HEK293 (cell line): Measurements from ENCODE around the gene TBCCD1.
A peak's percentile ranks its signal among the peaks of the same experiment; 100 is the strongest.

Experiments used
- CTCF ChIA-PET: fragments of 350-600 bp; formaldehyde crosslinking; extraction: SDS; loops from one replicate; lab custom pipeline; 2021; ENCODE audit warnings: antibody characterized with exemption; lab: Yijun Ruan, JAX
- POLR2A ChIA-PET: fragments of 300-600 bp; formaldehyde crosslinking; extraction: SDS; loops from one replicate; lab custom pipeline; 2020; ENCODE audit warnings: antibody characterized with exemption, inconsistent platforms; lab: Yijun Ruan, JAX
- H3K27ac ChIP-seq: fragments of 200-500 bp; sonication (Bioruptor generic); 2 replicates; pipeline ENCODE4 v1.5.1; 2014; ENCODE audit warnings: low read depth, low read length, control low read depth, inconsistent platforms; ENCODE audit errors: extremely low read depth
- H3K36me3 ChIP-seq, 2 experiments: fragments of 200-500 bp in 1 of 2; sonication (Bioruptor generic) in 1 of 2; 1 replicate in 1 of 2; 2 replicates in 1 of 2; pipeline ENCODE4 v1.5.1; 2014 to 2017; ENCODE audit warnings: inconsistent platforms in 2 of 2, low read length in 2 of 2; ENCODE audit not compliant: control insufficient read depth in 2 of 2, insufficient read depth in 1 of 2
- H3K4me1 ChIP-seq: fragments of 200-500 bp; sonication (Bioruptor generic); 2 replicates; pipeline ENCODE4 v1.5.1; 2014; ENCODE audit warnings: mild to moderate bottlenecking, low read length, inconsistent platforms; ENCODE audit not compliant: control insufficient read depth, insufficient read depth
- H3K4me3 ChIP-seq: 2 replicates; pipeline ENCODE4 v1.5.1; 2011; ENCODE audit warnings: low read depth, mild to moderate bottlenecking, control low read depth, low read length, moderate library complexity
- H3K9me3 ChIP-seq: fragments of 200-500 bp; sonication (Bioruptor generic); 2 replicates; pipeline ENCODE4 v1.5.1; 2014; ENCODE audit warnings: low read depth, low read length, inconsistent platforms; ENCODE audit not compliant: control insufficient read depth, insufficient read depth
- GFI1B ChIP-seq: fragments of 450-650 bp; formaldehyde crosslinking; IDR thresholded peaks from 2 replicates; pipeline ENCODE4 v1.5.1; 2016; ENCODE audit warnings: missing biosample characterization, missing genetic modification characterization
- OVOL3 ChIP-seq: fragments of 450-650 bp; formaldehyde crosslinking; IDR thresholded peaks from 2 replicates; pipeline ENCODE4 v1.5.1; 2016; ENCODE audit warnings: missing biosample characterization, missing genetic modification characterization
- RBAK ChIP-seq: fragments of 450-650 bp; formaldehyde crosslinking; IDR thresholded peaks from 2 replicates; pipeline ENCODE4 v1.5.1; 2016; ENCODE audit warnings: missing biosample characterization, missing genetic modification characterization
- ZBTB1 ChIP-seq: fragments of 450-650 bp; formaldehyde crosslinking; IDR thresholded peaks from 2 replicates; pipeline ENCODE4 v1.5.1; 2016; ENCODE audit warnings: missing biosample characterization, missing genetic modification characterization
- ZBTB8A ChIP-seq: fragments of 450-650 bp; formaldehyde crosslinking; IDR thresholded peaks from 2 replicates; pipeline ENCODE4 v1.5.1; 2016; ENCODE audit warnings: missing biosample characterization, missing genetic modification characterization
- ZNF140 ChIP-seq: fragments of 450-650 bp; formaldehyde crosslinking; IDR thresholded peaks from 2 replicates; pipeline ENCODE4 v1.5.1; 2016; ENCODE audit warnings: missing biosample characterization, missing genetic modification characterization
- ZNF211 ChIP-seq: fragments of 450-650 bp; formaldehyde crosslinking; IDR thresholded peaks from 2 replicates; pipeline ENCODE4 v1.5.1; 2016; ENCODE audit warnings: low read depth, missing biosample characterization, missing genetic modification characterization
- ZNF221 ChIP-seq: fragments of 450-650 bp; formaldehyde crosslinking; IDR thresholded peaks from 2 replicates; pipeline ENCODE4 v1.5.1; 2017; ENCODE audit warnings: missing biosample characterization, missing genetic modification characterization, borderline replicate concordance
- ZNF292 ChIP-seq: fragments of 450-650 bp; formaldehyde crosslinking; IDR thresholded peaks from 2 replicates; pipeline ENCODE4 v1.5.1; 2016; ENCODE audit warnings: low read depth, missing biosample characterization, missing genetic modification characterization, borderline replicate concordance
- ZNF354C ChIP-seq: fragments of 450-650 bp; formaldehyde crosslinking; IDR thresholded peaks from 2 replicates; pipeline ENCODE4 v1.5.1; 2016; ENCODE audit warnings: missing biosample characterization, missing genetic modification characterization, low read depth, borderline replicate concordance
- ZNF37A ChIP-seq: fragments of 450-650 bp; IDR thresholded peaks from 2 replicates; pipeline ENCODE4 v1.5.1; 2018; ENCODE audit warnings: missing biosample characterization, missing genetic modification characterization
- ZNF391 ChIP-seq: fragments of 450-650 bp; formaldehyde crosslinking; IDR thresholded peaks from 2 replicates; pipeline ENCODE4 v1.5.1; 2016; ENCODE audit warnings: low read depth, missing biosample characterization, missing genetic modification characterization, borderline replicate concordance
- ZNF426 ChIP-seq: fragments of 450-650 bp; formaldehyde crosslinking; IDR thresholded peaks from 2 replicates; pipeline ENCODE4 v1.5.1; 2017; ENCODE audit warnings: missing biosample characterization, missing genetic modification characterization, mild to moderate bottlenecking, inconsistent platforms, moderate library complexity
- ZNF529 ChIP-seq: fragments of 450-650 bp; formaldehyde crosslinking; IDR thresholded peaks from 2 replicates; pipeline ENCODE4 v1.5.1; 2017; ENCODE audit warnings: missing genetic modification characterization, missing biosample characterization; ENCODE audit not compliant: insufficient replicate concordance
- ZNF585B ChIP-seq: fragments of 450-650 bp; formaldehyde crosslinking; IDR thresholded peaks from 2 replicates; pipeline ENCODE4 v1.5.1; 2016; ENCODE audit warnings: missing biosample characterization, missing genetic modification characterization
- ZNF658 ChIP-seq: fragments of 450-650 bp; formaldehyde crosslinking; IDR thresholded peaks from 2 replicates; pipeline ENCODE4; 2016; ENCODE audit warnings: missing biosample characterization, missing genetic modification characterization
- ZNF707 ChIP-seq: fragments of 450-650 bp; formaldehyde crosslinking; IDR thresholded peaks from 2 replicates; pipeline ENCODE4 v1.5.1; 2016; ENCODE audit warnings: missing biosample characterization, missing genetic modification characterization
- ZSCAN23 ChIP-seq: fragments of 450-650 bp; formaldehyde crosslinking; IDR thresholded peaks from 2 replicates; pipeline ENCODE4 v1.5.1; 2016; ENCODE audit warnings: missing biosample characterization, missing genetic modification characterization
- TF ChIP-seq, protein P1 (sequence below): fragments of 450-650 bp; formaldehyde crosslinking; IDR thresholded peaks from 2 replicates; pipeline ENCODE4 v1.5.1; 2017; ENCODE audit warnings: missing biosample characterization, missing genetic modification characterization
- TF ChIP-seq, protein P2 (sequence below): fragments of 450-650 bp; formaldehyde crosslinking; IDR thresholded peaks from 2 replicates; pipeline ENCODE4; 2016; ENCODE audit warnings: missing biosample characterization, missing genetic modification characterization
- TF ChIP-seq, protein P3 (sequence below): fragments of 450-650 bp; formaldehyde crosslinking; IDR thresholded peaks from 2 replicates; pipeline ENCODE4 v1.5.1; 2017; ENCODE audit warnings: missing biosample characterization, missing genetic modification characterization
- TF ChIP-seq, protein P4 (sequence below): fragments of 450-650 bp; formaldehyde crosslinking; IDR thresholded peaks from 2 replicates; pipeline ENCODE4 v1.5.1; 2017; ENCODE audit warnings: missing biosample characterization, mild to moderate bottlenecking, missing genetic modification characterization, moderate library complexity
- TF ChIP-seq, protein P5 (sequence below): fragments of 450-650 bp; formaldehyde crosslinking; conservative IDR thresholded peaks from 2 replicates; pipeline ENCODE4 v1.5.1; 2016; ENCODE audit warnings: low read depth, missing biosample characterization, missing genetic modification characterization

TBCCD1 gene

DNA sequence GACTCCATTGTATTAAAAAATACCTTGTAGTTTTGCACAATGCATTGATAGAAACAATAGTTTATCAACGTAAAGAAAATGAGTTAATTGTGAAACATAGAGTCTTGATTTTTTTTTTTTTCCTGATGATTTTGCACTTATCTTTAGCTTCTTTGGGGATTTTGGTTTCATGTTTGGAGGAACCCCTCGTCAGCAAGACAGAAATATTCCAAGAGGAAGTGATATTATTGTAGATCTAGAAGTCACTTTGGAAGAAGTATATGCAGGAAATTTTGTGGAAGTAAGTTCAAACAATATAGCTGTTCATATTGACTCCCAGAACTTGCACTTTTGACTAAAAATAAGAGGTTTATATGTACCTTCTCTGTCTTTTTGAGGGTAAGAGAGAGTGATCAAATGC lies 10.4 kb upstream of the TBCCD1 start:
- Histone ChIP-seq H3K4me1 (no peaks in the 10 kb centered on the region), H3K27ac (no peak overlapping the region), H3K36me3 (peaks cover 10 to 95% of the 10 kb centered on the region in 2 experiments), H3K4me3 (no peak overlapping the region), H3K9me3 (no peaks in the 10 kb centered on the region)
- ChIA-PET CTCF (interaction anchor here (0.6 to 1.4 kb wide), 2 partner anchors 18 to 40 kb away, joined by 3 to 5 read pairs; no protein-coding TSS in a partner anchor), POLR2A (no interaction called here)
- no peak for TF ChIP-seq ZNF211 (tag by site-specific recombination)
- TF ChIP-seq, protein P1, sequence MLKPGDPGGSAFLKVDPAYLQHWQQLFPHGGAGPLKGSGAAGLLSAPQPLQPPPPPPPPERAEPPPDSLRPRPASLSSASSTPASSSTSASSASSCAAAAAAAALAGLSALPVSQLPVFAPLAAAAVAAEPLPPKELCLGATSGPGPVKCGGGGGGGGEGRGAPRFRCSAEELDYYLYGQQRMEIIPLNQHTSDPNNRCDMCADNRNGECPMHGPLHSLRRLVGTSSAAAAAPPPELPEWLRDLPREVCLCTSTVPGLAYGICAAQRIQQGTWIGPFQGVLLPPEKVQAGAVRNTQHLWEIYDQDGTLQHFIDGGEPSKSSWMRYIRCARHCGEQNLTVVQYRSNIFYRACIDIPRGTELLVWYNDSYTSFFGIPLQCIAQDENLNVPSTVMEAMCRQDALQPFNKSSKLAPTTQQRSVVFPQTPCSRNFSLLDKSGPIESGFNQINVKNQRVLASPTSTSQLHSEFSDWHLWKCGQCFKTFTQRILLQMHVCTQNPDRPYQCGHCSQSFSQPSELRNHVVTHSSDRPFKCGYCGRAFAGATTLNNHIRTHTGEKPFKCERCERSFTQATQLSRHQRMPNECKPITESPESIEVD = no peak
- no peak for TF ChIP-seq ZNF221 (tag by site-specific recombination)
- TF ChIP-seq, protein P2, sequence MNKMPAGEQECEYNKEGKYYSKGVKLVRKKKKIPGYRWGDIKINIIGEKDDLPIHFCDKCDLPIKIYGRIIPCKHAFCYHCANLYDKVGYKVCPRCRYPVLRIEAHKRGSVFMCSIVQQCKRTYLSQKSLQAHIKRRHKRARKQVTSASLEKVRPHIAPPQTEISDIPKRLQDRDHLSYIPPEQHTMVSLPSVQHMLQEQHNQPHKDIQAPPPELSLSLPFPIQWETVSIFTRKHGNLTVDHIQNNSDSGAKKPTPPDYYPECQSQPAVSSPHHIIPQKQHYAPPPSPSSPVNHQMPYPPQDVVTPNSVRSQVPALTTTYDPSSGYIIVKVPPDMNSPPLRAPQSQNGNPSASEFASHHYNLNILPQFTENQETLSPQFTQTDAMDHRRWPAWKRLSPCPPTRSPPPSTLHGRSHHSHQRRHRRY (tag by site-specific recombination) = no peak
- no peak for TF ChIP-seq ZNF658
- no peak for TF ChIP-seq ZNF37A
- TF ChIP-seq ZNF585B = no peak
- TF ChIP-seq ZNF140 (tag by site-specific recombination) = no peak
- no peak for TF ChIP-seq ZNF707 (tag by site-specific recombination)
- TF ChIP-seq ZBTB8A (tag by site-specific recombination) = no peak
- no peak for TF ChIP-seq ZNF391 (tag by site-specific recombination)
- TF ChIP-seq ZSCAN23 (tag by site-specific recombination) = no peak
- TF ChIP-seq GFI1B = no peak
- no peak for TF ChIP-seq ZNF529 (tag by site-specific recombination)

DNA sequence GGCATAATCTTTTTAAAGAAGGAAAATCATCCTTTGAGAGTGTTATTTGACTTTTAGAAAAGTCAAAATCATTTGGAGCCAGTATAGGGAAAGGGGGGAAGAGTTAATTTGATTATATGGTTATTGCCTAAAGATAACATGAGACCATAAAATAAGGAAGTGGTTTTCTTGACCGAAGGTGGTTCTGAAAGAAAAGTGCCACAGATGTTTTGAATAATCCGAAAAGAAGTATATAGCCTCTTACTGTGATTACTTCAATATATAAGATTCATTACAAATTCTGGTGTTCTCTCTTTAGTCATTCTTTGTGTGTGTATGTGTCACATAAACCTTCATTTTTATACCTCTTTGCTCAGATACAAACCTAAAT lies 4.5 kb upstream of the TBCCD1 start:
- ChIA-PET CTCF (no interaction called here), POLR2A (interaction anchor here (1.9 to 3.3 kb wide), 2 partner anchors 25 to 212 kb away, joined by 9 to 33 read pairs; partner anchors contain the start of gene EIF4A2)
- Histone ChIP-seq H3K27ac (no peak overlapping the region), H3K9me3 (no peaks in the 10 kb centered on the region), H3K36me3 (peaks cover 4 to 45% of the 10 kb centered on the region in 2 experiments), H3K4me3 (peak overlapping the region; percentile 96), H3K4me1 (no peaks in the 10 kb centered on the region)
- TF ChIP-seq, protein P3, sequence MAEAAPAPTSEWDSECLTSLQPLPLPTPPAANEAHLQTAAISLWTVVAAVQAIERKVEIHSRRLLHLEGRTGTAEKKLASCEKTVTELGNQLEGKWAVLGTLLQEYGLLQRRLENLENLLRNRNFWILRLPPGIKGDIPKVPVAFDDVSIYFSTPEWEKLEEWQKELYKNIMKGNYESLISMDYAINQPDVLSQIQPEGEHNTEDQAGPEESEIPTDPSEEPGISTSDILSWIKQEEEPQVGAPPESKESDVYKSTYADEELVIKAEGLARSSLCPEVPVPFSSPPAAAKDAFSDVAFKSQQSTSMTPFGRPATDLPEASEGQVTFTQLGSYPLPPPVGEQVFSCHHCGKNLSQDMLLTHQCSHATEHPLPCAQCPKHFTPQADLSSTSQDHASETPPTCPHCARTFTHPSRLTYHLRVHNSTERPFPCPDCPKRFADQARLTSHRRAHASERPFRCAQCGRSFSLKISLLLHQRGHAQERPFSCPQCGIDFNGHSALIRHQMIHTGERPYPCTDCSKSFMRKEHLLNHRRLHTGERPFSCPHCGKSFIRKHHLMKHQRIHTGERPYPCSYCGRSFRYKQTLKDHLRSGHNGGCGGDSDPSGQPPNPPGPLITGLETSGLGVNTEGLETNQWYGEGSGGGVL (tag by site-specific recombination) = no peak
- TF ChIP-seq ZNF426 (tag by site-specific recombination) (no peak), OVOL3 (no peak), ZNF292 (tag by site-specific recombination) (no peak), ZBTB1 (tag by site-specific recombination) (no peak), RBAK (tag by site-specific recombination) (no peak), ZNF354C (tag by site-specific recombination) (no peak)
- TF ChIP-seq, protein P4, sequence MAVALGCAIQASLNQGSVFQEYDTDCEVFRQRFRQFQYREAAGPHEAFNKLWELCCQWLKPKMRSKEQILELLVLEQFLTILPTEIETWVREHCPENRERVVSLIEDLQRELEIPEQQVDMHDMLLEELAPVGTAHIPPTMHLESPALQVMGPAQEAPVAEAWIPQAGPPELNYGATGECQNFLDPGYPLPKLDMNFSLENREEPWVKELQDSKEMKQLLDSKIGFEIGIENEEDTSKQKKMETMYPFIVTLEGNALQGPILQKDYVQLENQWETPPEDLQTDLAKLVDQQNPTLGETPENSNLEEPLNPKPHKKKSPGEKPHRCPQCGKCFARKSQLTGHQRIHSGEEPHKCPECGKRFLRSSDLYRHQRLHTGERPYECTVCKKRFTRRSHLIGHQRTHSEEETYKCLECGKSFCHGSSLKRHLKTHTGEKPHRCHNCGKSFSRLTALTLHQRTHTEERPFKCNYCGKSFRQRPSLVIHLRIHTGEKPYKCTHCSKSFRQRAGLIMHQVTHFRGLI = no peak
- TF ChIP-seq, protein P2 (tag by site-specific recombination) = no peak
- TF ChIP-seq, protein P5, sequence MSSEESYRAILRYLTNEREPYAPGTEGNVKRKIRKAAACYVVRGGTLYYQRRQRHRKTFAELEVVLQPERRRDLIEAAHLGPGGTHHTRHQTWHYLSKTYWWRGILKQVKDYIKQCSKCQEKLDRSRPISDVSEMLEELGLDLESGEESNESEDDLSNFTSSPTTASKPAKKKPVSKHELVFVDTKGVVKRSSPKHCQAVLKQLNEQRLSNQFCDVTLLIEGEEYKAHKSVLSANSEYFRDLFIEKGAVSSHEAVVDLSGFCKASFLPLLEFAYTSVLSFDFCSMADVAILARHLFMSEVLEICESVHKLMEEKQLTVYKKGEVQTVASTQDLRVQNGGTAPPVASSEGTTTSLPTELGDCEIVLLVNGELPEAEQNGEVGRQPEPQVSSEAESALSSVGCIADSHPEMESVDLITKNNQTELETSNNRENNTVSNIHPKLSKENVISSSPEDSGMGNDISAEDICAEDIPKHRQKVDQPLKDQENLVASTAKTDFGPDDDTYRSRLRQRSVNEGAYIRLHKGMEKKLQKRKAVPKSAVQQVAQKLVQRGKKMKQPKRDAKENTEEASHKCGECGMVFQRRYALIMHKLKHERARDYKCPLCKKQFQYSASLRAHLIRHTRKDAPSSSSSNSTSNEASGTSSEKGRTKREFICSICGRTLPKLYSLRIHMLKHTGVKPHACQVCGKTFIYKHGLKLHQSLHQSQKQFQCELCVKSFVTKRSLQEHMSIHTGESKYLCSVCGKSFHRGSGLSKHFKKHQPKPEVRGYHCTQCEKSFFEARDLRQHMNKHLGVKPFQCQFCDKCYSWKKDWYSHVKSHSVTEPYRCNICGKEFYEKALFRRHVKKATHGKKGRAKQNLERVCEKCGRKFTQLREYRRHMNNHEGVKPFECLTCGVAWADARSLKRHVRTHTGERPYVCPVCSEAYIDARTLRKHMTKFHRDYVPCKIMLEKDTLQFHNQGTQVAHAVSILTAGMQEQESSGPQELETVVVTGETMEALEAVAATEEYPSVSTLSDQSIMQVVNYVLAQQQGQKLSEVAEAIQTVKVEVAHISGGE = no peak
